Fibroblast of skin of left quadriceps (primary cell): ENCODE data around the gene NFIA.

Source experiments
- DNase-seq, 2 experiments: peaks; one replicate each; pipeline ENCODE4 v3.0.0-alpha.2; 2013; ENCODE audit warnings: low read depth in 2 of 2

The NFIA gene

GRCh38 chr1:61247051-61247825, 164.9 kb downstream of the NFIA start:
- no peak for DNase-seq

- DNase-seq = no peak
Observed at GRCh38 chr1:61247881-61248752, 165.8 kb downstream of the NFIA start.

- DNase-seq = no peak
Observed at GRCh38 chr1:61250933-61251332, 168.6 kb downstream of the NFIA start.

GRCh38 chr1:61253059-61253735, 170.8 kb downstream of the NFIA start:
- DNase-seq = peak; percentile 13 to 19

- no peak for DNase-seq
Observed at GRCh38 chr1:61253912-61254633, 171.7 kb downstream of the NFIA start.

- peak; percentile 27 to 36 for DNase-seq
Observed at GRCh38 chr1:61254634-61255357, 172.4 kb downstream of the NFIA start.

GRCh38 chr1:61255358-61255703, 173.0 kb downstream of the NFIA start:
- DNase-seq = no peak

GRCh38 chr1:61259379-61260148, 177.2 kb downstream of the NFIA start:
- DNase-seq = no peak

GRCh38 chr1:61260171-61260570, 177.8 kb downstream of the NFIA start:
- no peak for DNase-seq

- no peak for DNase-seq
Observed at GRCh38 chr1:61261595-61261994, 179.2 kb downstream of the NFIA start.

GRCh38 chr1:61263905-61264824, 181.8 kb downstream of the NFIA start:
- no peak for DNase-seq

GRCh38 chr1:61264825-61265242, 182.5 kb downstream of the NFIA start:
- DNase-seq = no peak

- DNase-seq = no peak
Observed at GRCh38 chr1:61265665-61266064, 183.3 kb downstream of the NFIA start.

- DNase-seq = no peak
Observed at GRCh38 chr1:61266738-61267137, 184.4 kb downstream of the NFIA start.

GRCh38 chr1:61268546-61269240, 186.3 kb downstream of the NFIA start:
- DNase-seq = no peak

- DNase-seq = no peak
Observed at GRCh38 chr1:61269602-61270001, 187.2 kb downstream of the NFIA start.

GRCh38 chr1:61270107-61270506, 187.7 kb downstream of the NFIA start:
- DNase-seq = no peak

GRCh38 chr1:61270761-61271411, 188.5 kb downstream of the NFIA start:
- DNase-seq = no peak
